GM19468 (cell line): ENCODE results near the gene CLEC1A.

ENCODE experiments used
- ATAC-seq: cut with Tn5 transposase; IDR thresholded peaks from one replicate; pipeline ENCODE4 v1.9.1; 2021; ENCODE audit warnings: mild to moderate bottlenecking, moderate library complexity, moderate number of reproducible peaks; ENCODE audit not compliant: unreplicated experiment; ENCODE audit errors: extremely low read depth

CLEC1A gene

DNA sequence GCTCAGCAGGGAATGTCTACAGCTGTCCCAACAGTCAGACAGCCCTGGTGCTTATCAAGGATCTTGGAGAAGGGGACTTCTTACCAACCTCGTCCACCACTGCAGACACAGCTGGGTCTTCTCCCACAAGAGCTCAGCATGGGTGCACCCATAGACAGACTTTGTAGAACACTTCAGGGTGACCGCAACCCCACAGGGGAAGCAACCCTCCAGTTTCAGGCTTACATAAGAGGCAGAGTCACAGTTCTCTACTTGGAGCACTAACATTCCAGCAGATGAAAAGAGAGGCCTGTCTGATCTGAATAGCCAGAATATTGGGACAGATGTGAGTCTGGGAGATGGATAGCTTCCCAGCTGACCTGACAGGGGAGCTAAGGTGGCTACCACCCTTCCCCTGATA lies 3.5 kb upstream of the CLEC1A start:
- ATAC-seq: no peak

DNA sequence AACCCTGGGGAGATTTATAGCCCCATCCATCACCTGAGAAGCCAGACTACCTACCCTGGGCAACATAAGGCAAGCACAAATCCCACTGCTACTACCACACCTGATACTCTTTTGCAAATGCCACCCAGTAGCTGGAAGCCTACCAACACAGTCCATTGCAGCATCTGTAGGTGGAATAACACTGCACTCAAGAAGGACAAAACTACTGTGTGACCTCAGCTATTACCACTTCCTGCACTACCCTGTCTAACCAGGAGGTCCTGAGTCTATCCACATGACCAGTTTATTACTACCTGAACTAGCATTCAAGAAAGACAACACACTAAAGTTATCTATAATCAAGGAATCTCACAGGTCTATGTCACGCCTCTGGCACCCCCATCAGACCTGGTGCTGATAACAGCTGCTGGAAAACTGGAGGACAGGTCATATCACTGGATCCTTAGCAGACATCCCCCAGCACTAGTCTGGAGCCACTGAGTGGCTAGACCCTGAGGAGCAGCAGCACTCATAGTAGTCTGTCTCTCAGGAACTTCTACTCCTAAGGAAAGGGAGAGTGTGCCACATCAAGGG lies 2.9 kb upstream of the CLEC1A start:
- no peak for ATAC-seq

GRCh38 chr12:10101042-10101579 lies 2.3 kb upstream of the CLEC1A start:
- no peak for ATAC-seq

DNA sequence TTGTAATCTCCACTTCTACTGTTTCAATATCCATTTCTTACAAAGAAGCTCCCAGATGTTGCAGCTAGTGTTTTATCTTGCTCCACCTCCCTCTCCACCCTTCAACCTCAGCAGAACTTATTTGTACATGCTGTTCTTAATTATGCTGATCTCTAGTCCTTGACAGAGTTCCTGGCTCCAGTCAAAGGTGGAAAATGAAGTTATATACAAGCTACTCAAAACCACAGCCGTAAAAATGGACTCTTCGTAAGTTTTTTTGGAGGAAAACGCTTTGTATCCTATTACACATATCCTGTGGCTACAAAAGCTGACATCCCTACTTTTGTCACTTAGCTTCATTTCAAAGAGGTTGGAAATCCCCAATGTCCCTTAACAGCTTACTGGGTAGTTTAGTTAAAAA lies 1.3 kb downstream of the CLEC1A start:
- no peak for ATAC-seq

DNA sequence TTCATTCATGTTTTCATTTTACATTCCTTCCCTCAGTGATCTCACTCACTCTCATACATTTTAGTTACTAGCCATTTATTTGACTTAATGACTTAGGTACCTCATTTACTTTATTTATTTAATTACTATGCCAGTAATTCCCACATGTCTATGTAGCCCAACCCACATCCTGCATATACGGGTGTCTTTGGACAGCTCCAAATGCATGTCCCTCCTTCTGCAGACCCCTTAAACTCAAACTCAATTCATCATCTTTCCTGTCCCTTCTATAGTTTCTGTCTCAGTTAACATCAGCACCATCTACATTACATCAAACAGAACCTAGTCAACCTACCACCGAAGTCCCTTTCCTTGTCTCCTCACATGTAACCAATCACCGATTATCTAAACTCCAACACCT lies 2.8 kb downstream of the CLEC1A start:
- no peak for ATAC-seq

- no peak for ATAC-seq
Measured at GRCh38 chr12:10094646-10095395, 4.0 kb downstream of the CLEC1A start.

GRCh38 chr12:10088955-10089900 lies 9.6 kb downstream of the CLEC1A start:
- ATAC-seq: no peak

DNA sequence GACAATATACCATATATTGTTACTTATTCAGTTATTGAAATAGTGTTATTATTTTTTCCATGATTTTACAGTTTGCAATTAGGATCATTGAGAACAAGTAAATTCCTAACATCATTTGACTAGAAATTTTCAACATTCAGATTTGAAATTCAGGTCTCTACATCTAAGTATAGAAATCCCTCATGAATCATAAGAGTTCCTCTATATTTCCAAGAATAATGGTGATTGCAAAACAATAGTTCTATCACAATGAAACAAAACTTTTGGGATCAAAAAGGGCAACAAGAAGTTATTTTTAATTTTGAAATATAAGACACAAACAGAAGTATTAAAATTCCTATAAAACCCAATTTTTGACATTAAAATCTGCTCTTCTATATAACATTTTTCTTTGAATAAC lies 10.8 kb downstream of the CLEC1A start:
- ATAC-seq: no peak

- ATAC-seq: no peak
Measured at GRCh38 chr12:10086387-10086786, 12.4 kb downstream of the CLEC1A start.

- no peak for ATAC-seq
Measured at GRCh38 chr12:10084733-10085132, 14.1 kb downstream of the CLEC1A start.

GRCh38 chr12:10082117-10082874 lies 16.5 kb downstream of the CLEC1A start:
- ATAC-seq: no peak

DNA sequence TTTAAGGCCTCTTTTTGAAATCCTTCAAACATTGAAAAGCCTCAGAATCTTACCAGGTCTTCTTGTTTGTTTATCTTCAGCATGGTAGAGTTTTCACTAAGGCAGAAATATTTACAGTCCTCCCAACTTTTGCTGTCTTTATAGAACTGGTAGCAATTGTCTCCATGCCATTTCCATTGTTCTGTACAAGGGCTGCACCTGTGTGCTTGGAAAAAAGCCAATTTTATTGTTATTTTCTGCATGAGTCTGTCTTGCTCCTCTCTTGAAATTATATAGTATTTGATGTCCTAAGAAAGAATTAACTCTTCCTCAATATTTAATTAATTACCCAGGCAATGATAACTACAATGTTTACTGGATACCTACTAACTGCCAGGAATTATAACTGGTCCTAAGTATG lies 23.3 kb downstream of the CLEC1A start:
- ATAC-seq: no peak

- no peak for ATAC-seq
Measured at GRCh38 chr12:10073261-10073660, 25.5 kb downstream of the CLEC1A start.

DNA sequence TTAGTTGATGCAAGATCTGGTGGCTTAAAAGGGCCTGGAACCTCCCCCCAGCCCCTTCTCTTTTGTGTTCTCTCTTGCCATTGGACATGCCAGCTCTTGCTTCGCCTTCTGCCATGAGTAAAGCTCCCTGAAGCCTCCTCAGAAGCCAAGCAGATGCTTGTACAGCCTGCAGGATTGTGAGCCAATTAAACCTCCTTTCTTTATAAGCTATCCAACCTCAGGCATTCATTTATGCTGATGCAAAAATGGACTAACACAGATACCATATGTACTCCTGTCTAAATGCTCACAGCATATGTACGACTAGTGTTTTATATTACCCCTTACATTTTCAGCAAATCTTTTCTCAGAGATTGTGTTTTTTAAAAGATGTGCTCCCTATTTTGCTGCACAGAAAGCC lies 26.7 kb downstream of the CLEC1A start:
- ATAC-seq: no peak

DNA sequence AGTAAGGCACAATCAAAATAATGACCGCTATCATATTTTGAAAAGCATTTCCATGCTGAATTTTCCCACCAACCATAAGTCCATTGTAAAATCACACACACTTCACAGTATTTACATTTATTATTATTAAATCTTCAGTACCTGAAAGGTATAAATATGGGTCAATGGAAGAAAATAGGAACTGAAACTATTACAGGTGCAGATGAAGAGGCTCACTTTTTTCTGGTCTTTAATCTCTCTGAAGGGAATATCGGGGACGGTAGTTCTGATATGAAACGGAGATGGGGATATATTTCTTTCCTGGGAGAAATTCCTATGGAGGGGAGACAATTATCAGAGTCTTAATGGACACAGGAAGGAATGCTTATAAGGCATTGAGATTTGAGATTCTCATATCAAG lies 28.4 kb downstream of the CLEC1A start:
- ATAC-seq: no peak

DNA sequence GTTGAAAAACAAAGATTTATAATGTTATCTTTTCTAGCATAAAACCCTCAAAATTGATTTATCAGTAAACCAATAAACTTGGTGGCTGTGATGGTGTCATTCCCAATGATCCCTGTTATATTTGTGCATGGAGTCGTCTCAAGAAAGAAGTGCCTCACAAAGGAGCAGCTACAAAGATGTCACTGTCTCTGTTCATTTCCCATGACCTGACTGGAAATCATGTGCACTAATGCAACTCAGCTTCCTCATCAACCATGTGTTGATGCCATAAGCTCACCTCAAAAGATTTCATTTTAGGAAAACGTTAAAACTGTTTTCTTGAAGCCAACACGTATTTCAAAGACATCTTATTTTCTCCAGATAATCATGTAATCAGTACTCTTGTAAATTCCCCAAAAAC lies 28.8 kb downstream of the CLEC1A start:
- ATAC-seq: no peak

- ATAC-seq: no peak
Measured at GRCh38 chr12:10069099-10069498, 29.7 kb downstream of the CLEC1A start.

GRCh38 chr12:10068644-10069043 lies 30.1 kb downstream of the CLEC1A start:
- ATAC-seq: no peak

DNA sequence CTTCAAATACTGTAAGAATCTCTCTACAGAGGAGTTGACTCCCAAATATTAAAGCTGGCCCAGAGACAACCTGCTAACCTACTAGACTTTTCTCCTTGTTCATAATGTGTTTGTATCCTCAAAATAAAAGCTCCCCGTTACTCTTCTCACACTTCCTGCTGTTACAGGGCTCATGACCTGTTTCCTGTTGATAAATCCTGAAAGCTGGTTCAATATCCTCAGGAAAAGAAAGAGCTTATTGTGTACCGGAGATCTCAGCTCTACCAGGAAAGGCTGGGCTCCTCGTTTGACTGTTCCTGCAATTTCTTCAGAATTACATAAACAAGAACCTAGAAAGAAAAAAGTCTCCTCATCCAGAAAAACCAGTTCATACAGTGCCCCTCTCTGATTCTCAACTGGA lies 30.8 kb downstream of the CLEC1A start:
- no peak for ATAC-seq

GRCh38 chr12:10067264-10067663 lies 31.5 kb downstream of the CLEC1A start:
- no peak for ATAC-seq
